HG03159 (cell line): ENCODE results near the gene PHF14.

Source experiments
- ATAC-seq: cut with Tn5 transposase; IDR thresholded peaks from one replicate; pipeline ENCODE4 v1.9.1; 2021; ENCODE audit warnings: mild to moderate bottlenecking, moderate library complexity; ENCODE audit not compliant: unreplicated experiment

PHF14 gene

GRCh38 chr7:11104578-11104977 is 130.9 kb downstream of the PHF14 start:
- no peak for ATAC-seq

GRCh38 chr7:11109659-11110058 is 136.0 kb downstream of the PHF14 start:
- ATAC-seq, result no peak

GRCh38 chr7:11120068-11120664 is 146.5 kb downstream of the PHF14 start:
- ATAC-seq, result peak; percentile 68

- no peak for ATAC-seq
These were observed 147.1 kb downstream of the PHF14 start for GRCh38 chr7:11120675-11121220.

GRCh38 chr7:11124856-11125559 is 151.3 kb downstream of the PHF14 start:
- no peak for ATAC-seq

- no peak for ATAC-seq
These were observed 153.6 kb downstream of the PHF14 start for GRCh38 chr7:11127114-11127785.

GRCh38 chr7:11127988-11128387 is 154.3 kb downstream of the PHF14 start:
- ATAC-seq, result no peak

GRCh38 chr7:11128498-11128897 is 154.8 kb downstream of the PHF14 start:
- no peak for ATAC-seq

- ATAC-seq, result no peak
These were observed 156.3 kb downstream of the PHF14 start for GRCh38 chr7:11130012-11130411.

GRCh38 chr7:11130601-11131000 is 156.9 kb downstream of the PHF14 start:
- no peak for ATAC-seq

GRCh38 chr7:11133436-11133959 is 159.8 kb downstream of the PHF14 start:
- ATAC-seq, result no peak

GRCh38 chr7:11135573-11135972 is 161.9 kb downstream of the PHF14 start:
- ATAC-seq, result no peak

GRCh38 chr7:11141541-11141940 is 167.9 kb downstream of the PHF14 start:
- ATAC-seq, result no peak

- ATAC-seq, result no peak
These were observed 180.0 kb downstream of the PHF14 start for GRCh38 chr7:11153694-11154093.

GRCh38 chr7:11155883-11156282 is 182.2 kb downstream of the PHF14 start:
- ATAC-seq, result no peak

GRCh38 chr7:11161499-11161898 is 187.8 kb downstream of the PHF14 start:
- no peak for ATAC-seq

GRCh38 chr7:11163220-11163619 is 189.5 kb downstream of the PHF14 start:
- no peak for ATAC-seq

GRCh38 chr7:11166051-11166450 is 192.4 kb downstream of the PHF14 start:
- no peak for ATAC-seq

- ATAC-seq, result no peak
These were observed 195.0 kb downstream of the PHF14 start for GRCh38 chr7:11168650-11169170.

GRCh38 chr7:11170175-11170574 is 196.5 kb downstream of the PHF14 start:
- ATAC-seq, result no peak

- ATAC-seq, result no peak
These were observed 197.3 kb downstream of the PHF14 start for GRCh38 chr7:11170863-11171568.
